NCI-H1436 treated with DMSO at 0.1 percent for 48 hours (cell line): ENCODE data around the gene SRC.

Experiments used
- DNase-seq: peaks from one replicate; lab custom pipeline; 2025; lab: John Stamatoyannopoulos, UW

The SRC gene

GRCh38 chr20:37396416-37397075 lies 50.6 kb downstream of the SRC start:
- no peak for DNase-seq

DNA sequence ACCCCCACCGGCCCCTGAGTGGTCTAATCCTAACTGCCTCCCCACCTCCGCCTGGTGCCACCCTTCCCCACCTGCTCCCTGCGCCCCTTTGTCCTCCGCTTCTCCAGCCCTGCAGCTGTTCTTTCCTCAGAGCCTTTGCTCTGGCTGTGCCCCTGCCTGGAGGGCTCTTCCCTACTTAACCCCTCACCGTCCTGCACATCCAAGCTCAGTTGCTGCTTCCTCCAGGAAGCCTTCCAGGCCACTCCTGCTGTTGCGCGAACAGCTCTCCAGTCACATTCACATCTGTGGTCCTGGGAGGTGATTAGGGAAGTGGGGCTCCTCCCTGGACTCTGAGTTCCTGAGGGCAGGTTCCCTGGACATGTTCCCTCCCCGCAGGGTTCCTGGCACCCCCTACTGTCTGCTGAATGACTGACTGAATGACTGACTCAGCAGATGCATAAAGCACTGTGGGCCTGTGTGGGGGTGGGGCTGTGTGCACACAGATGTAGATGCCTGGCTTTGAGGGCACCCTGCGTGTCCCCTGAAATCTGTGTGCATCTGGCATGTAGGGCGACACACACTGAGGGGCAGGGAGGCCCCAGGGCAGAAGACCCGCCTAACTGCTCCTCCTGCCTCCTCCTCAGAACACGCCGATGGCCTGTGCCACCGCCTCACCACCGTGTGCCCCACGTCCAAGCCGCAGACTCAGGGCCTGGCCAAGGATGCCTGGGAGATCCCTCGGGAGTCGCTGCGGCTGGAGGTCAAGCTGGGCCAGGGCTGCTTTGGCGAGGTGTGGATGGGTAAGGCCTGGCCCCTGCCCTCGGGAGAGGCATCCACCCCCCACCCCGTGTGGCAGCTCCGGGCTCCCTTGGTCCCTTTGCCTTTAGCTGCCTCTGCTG lies 51.4 kb downstream of the SRC start:
- no peak for DNase-seq

DNA sequence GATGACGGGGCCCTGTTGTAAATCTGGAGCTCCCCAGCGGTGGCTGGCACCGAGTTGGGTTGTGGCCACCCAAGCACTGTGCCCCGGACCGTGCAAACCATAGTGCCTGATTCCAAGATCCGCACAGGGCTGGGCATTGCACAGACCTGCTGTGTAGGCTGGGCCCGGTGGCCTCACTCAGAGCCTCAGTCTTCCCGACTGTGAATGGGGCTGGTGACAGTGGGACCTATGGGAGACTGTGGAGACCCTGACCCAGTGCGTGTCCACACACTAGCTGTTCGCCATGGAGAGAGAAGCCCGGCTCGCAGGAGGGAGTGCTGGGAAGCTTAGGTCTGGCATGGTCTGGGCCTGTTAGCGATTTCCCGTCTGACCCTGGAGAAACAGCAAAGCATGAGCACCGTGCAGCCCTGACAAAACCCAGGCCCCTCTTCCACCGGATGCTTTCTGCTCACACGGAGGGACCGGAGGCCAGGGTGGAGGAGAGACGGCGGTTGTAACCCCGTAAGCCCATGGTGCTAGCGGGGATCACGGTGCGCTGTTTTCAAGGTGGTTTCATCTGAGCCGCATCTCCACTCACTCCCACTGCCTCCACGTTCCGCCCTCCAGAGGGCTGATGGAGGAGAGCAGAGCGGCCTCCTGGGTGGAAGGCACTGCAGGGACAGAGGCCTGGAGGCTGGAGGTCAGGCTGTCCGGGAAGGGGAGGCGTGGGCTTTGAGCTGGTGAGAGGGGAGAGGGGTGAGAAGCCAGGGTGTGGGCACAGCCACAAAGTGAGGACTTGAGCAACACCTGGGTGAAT lies 52.2 kb downstream of the SRC start:
- no peak for DNase-seq

DNA sequence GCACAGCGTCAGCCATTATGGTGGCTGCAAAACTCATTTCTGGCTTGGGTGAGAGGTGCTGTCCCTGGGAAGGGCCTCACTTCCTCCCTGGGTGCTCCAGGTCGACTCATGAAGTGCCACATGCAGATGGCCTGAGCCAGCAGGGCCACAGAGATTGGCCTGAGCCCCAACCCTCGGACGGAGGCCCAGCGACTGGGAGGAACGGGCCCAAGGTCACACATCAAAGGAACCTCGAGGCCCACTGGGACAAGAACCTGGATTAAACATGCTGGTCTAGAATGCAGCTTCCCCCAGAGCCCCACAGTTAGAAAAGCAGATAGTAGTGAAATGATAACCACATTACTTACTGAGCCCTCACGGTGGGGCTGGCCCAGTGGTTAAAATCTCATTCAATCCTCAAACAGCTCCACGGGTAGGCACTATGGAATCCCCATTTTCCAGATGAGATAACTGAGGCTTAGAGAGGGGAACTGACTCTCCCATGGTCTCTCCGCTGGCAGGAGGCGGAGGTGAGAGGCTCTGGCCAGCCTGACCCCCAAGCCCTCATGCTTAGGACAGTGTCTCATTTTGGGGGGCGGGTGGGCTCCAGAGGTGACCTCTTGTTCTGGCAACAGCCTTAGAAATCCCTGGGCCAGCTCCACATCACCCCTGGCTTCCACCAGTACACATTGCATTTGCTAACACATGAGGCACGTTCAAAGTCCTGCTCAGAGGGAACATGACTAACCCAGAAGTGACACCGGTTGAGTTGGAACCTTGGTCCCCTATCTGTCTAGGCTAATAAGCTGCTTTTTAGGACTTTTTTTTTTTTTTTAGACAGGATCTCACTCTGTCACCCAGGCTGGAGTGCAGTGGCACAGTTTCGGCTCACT lies 53.0 kb downstream of the SRC start:
- no peak for DNase-seq

- no peak for DNase-seq
These were observed 55.5 kb downstream of the SRC start for GRCh38 chr20:37401282-37401929.

DNA sequence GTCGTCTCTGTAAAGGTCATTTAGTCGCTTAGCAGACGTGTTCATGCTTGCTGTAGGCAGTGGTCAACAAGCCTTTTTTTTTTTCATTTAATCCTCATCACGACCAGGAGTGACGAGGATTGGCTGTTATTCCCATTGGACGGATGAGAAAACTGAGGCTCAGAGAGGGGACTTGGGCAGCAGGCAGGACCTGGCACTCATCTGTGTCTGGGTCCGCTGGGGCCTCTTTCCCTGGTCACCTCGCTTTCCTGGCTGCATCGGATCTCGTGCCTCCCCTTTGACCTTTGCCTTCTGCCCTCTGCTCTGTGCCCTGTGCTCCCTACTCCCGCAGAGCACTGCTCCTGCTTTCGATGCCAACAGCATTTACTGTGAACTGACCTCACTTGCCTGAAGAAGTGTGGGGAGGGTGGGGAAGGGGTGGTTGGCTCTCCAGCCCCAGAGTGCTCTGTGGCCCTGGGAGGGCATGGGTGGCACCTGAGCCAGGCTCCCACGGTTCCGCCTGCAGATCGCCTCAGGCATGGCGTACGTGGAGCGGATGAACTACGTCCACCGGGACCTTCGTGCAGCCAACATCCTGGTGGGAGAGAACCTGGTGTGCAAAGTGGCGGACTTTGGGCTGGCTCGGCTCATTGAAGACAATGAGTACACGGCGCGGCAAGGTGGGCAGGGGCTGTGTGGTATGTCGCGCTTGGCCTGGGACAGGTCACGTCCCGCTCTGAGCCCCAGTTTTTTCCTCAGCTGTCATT lies 56.2 kb downstream of the SRC start:
- no peak for DNase-seq

GRCh38 chr20:37403107-37404033 lies 57.4 kb downstream of the SRC start:
- DNase-seq, result no peak

DNA sequence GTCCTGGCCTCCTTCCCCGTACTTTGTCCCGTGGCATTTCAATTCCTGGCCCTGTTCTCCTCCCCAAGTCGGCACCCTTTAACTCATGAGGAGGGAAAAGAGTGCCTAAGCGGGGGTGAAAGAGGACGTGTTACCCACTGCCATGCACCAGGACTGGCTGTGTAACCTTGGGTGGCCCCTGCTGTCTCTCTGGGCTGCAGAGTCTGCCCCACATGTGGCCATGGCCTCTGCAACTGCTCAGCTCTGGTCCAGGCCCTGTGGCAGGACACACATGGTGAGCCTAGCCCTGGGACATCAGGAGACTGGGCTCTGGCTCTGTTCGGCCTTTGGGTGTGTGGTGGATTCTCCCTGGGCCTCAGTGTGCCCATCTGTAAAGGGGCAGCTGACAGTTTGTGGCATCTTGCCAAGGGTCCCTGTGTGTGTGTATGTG lies 58.5 kb downstream of the SRC start:
- DNase-seq, result no peak

GRCh38 chr20:37405351-37405897 lies 59.5 kb downstream of the SRC start:
- no peak for DNase-seq

GRCh38 chr20:37406010-37406998 lies 60.4 kb downstream of the SRC start:
- no peak for DNase-seq

- no peak for DNase-seq
These were observed 61.2 kb downstream of the SRC start for GRCh38 chr20:37407019-37407566.

DNA sequence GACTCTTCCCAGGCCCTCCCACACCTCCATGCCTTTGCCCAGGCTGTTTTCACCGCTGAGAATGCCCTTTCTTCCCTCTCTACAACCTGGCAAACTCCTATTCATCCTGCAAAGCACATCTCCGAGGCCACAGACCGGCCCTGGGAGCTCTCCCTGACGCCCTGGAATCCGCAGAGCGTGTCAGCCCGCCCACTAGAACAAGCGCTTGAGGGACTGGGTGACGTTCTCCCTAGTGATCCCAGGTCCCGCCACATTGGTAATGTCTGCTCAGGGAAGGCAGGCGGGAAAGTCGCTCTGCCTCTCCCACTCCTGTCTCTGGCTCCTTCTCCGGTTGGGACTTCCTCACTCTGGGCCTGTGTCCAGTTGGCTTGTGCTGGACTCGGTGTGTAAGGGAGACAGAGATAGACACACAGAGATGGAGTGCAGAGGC lies 61.6 kb downstream of the SRC start:
- DNase-seq, result no peak

DNA sequence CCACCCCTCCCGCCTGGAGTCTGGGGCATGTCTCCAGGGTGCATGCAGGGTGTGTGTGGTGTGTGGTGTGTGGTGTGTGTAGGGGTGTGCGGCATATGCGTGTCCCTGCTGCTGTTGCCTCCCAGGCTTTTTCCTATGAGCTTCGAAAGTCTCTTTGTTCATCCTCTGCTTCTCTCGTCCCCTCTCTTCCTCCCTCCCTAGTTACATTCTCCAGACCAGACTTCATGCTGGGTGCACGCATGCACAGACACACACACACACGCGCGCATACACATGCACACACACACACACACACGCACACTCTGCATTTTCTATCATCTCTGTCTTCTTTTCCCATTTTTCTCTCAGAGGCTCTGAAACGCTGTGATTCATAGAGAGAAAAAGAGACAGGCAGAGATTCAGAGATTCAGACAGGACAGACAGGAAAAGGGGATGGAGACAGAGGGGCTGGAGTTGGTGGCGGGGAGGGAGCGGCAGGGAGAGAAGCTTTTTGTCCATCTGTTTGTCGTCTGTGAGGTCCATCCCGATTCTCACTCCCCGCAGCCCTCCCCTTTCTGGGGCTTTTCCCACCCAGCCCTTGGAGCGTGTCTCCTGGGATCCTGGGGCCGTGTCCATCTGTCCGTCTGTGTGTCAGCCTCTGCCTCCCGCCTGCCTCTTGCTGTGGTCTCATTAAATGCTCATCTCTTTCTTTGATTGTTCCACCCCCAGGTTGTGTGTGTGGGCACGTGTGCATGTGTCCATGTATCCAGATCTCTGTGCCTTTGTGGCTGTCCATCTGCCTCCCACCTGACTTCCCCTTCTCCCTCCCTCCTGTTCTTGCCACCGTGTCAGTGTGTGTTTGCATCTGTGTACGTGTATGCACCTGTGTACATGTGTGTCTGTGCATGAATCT lies 62.6 kb downstream of the SRC start:
- DNase-seq, result no peak

DNA sequence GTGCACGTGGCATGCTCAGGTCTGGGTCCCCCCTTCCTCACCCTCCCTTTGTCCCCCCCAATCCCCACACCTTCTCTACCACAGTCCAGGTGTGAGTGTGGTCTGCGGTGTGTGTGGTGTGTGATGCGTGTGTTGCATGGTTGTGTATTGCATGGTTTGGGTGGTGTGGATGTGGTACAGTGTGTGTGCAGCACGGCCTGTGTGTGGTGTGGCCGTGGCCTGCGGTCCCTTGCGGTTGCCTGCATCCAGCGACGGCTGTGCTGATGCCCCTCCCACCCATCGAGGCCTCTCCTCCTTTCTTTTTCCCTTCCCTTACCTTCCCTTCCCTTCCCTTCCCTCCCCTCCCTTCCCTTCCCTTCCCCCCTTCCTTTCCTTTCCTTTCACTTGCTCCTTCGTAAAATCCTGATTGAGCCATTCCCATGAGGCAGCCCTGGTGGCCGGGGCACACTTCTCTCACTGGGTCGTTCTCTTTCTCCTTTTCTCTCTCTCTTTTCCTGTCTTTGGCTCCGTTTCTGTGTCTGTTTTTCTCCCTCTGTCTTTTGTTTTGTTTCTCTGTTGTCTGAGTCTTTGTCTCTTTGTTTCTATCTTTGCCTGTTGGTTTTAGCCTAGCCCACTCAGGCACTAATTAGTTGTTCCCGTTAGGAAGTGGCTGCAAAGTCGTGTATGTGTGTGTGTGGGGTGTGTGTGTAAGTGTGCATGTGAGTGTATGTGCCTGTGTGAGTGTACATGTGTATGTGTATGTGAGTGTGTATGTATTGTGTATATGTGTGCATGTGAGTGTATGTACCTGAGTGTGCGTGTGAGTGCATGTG lies 65.7 kb downstream of the SRC start:
- no peak for DNase-seq

- DNase-seq, result no peak
These were observed 67.0 kb downstream of the SRC start for GRCh38 chr20:37413023-37413334.

- DNase-seq, result no peak
These were observed 67.4 kb downstream of the SRC start for GRCh38 chr20:37413379-37413778.
